EH (cell line): ENCODE results near the gene RPS6KB1.
"Not testable (repeated sequence)": the region's sequence is repeated elsewhere in the genome, so short reads cannot be mapped to it uniquely, and the experiment has no call there.

Experiments
- DNase-seq: peaks from one replicate; pipeline ENCODE4 v3.0.0-alpha.2; 2015; ENCODE audit warnings: low read depth

RPS6KB1 gene

DNA sequence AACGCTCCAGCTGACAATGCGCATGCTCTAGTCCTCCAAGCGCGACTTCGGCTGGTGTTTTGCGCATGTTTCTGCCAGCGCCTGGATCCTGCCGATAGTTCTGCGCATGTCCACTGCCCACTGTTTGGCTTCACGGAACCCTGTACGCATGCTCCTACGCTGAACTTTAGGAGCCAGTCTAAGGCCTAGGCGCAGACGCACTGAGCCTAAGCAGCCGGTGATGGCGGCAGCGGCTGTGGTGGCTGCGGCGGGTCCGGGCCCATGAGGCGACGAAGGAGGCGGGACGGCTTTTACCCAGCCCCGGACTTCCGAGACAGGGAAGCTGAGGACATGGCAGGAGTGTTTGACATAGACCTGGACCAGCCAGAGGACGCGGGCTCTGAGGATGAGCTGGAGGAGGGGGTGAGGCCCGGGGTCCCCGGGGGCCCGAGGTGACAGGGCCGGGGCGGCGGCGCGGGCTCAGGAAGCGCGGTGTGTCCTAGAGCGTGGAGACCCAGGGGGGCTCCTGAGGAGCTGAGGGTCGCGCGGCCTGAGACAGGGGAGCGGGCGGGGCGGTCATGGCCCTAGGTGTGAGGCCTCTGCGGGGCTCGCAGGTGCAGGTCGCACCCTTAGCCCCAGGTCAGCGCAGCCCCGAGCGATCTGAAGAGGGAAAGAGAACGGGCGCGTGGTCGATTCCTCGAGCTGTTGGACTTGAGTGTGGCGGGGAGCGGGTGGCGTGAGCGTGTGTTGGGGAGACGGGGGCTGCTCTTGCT, at the start of gene RPS6KB1, which contains the start of gene TUBD1:
RPS6KB1 (plus strand) TSS at position 198 of the 752 bp plus-strand sequence; CDS start at position 262, 64 bp downstream.
TUBD1 (minus strand) TSS at position 20 of the 752 bp plus-strand sequence. CDS start 1,941 bp downstream, outside the sequence.
- DNase-seq: peak; percentile 100

DNA sequence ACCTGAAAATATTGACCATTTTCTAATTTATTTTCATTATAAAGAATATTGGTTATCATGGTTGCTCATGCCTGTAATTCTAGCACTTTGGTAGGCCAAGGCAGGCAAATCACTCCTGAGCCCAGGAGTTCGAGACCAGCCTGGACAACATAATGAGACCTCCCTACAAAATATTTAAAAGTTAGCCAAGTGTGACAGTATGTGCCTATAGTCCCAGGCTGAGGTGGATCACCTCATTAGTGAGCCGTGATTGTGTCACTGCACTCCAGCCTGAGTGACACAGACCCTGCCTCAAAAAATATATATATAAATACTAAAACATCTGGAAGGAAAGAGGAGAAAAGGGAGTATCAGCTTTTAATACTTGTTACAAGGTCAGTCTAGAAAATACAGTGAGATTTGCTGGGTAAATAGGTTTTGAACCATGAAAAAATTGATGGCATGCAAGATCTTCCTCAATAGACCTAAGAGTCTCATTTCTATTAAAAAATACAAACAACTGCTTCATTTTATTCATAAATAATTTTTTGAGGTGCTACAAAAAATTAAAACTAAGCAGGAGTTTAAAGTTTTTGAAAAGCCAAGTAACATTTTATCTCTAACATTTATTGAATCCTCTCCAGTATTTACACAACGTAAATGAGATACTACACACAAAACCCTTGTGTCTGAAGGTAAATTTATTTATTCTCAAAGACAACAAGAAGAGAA, 47.9 kb upstream of the RPS6KB1 start:
- peak; percentile 74 for DNase-seq

DNA sequence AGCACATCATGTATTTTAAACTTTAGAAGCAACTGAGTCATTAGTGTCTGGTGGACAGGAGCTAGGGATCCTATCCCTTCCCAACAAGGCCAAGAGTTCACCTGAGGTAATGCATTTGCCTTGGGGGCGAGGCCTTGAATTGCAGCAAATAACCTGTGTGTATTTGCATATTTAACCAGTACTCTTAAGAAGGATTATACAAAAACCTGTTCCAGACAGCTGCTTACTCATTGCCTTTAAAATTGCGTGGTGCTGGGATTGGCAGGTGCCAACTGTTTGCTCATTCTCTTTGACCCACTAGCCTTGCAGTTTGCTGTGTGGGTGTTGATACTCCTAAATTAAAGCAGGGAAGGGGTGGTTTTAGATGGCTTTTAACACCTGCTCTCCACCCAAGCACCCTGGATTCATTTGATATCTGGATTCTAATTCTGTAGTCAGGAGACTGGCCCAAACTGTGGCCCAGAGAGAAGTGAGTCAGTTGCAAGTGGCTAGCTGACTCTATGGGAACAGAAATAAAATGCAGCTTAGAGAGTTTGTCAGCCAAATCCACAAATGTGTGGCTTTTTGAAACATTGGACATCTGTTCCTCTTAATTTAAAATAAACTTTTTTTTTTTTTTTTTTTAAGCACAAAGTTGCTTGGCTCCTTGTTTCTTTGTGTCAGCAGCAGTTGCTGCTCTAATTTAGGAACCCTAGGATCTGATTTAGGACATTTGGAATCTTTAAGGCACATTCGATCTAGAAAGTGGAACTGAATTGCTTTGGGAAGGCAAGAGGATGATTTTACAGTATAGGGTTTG, 47.1 kb upstream of the RPS6KB1 start:
- DNase-seq: peak; percentile 85

DNA sequence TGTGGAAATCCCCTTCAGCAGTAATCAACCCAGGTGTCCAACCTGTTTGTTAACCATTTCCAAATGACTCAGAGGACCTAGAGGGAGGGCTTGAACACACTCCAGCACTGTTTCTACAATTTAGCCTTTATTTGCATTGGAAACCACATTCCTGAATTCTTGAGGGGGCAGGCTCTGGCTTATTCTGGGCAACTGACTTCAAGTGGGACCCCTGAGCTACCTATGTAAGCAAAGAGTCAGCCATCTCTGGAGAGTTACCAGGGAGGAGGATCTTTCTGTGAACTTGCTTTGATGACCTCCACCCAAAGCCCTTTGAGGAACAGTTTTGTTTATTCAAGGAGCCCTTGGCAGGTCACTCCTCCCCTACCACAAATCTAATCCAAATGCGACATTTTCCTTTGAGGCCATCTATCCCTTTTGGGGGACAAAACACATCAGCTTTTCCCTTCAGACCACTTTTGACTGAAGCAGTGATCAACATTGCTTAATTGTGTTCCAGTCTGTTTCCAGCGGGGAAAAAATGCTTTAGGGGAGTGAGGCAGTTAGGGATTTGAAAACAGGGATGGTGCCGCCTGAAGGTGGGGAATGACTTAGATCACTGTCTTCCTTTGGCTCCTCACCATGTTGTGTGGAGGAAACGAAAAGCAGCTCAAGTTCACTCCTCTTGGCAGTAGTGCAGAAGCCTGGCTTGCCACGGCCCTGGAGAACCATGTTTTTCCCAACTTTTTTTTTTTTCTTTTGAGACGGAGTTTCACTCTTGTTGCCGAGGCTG, 46.3 kb upstream of the RPS6KB1 start:
- peak; percentile 85 for DNase-seq

DNA sequence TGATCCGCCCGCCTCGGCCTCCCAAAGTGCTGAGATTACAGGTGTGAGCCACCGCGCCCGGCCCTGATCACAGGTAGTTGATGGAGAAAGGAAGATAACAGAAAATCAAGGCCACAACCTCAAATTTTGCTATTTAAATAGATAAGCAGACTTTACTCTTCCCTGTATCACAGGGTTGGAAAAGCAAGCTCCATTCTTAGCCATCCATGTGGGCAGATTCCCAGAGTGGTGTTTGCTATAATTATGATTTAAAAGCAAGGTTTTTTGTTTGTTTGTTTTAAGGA, 44.6 kb upstream of the RPS6KB1 start:
- DNase-seq: no peak

DNA sequence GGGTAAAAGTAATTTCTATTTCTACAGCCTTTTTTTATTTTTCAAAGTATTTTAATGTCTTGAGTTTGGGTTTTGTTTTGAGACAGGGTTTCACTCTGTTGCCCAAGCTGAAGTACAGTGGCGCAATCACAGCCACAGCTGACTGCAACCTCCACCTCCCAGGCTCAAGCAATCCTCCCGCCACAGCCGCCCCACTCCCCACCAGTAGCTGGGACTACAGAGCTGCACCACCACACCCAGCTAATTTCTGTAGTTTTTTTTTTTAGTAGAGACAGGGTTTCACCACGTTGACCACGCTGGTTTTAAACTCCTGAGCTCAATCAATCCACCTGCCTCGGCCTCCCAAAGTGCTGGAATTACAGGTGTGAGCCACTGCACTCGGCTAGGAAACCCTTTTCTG, 44.1 kb upstream of the RPS6KB1 start:
- peak; percentile 67 for DNase-seq

DNA sequence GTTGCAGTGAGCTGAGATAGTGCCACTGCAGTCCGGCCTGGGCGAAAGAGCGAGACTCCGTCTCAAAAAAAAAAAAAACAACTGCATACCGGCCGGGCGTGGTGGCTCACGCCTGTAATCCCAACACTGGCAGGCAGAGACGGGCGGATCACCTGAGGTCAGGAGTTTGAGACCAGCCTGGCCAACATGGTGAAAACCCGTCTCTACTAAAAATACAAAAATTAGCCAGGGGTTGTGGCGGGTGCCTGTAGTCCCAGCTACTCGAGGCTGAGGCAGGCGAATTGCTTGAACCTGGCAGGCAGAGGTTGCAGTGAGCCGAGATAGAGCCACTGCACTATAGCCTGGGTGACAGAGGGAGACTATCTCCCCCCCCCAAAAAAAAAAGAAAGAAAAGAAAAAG, 42.6 kb upstream of the RPS6KB1 start:
- not testable (repeated sequence) for DNase-seq

DNA sequence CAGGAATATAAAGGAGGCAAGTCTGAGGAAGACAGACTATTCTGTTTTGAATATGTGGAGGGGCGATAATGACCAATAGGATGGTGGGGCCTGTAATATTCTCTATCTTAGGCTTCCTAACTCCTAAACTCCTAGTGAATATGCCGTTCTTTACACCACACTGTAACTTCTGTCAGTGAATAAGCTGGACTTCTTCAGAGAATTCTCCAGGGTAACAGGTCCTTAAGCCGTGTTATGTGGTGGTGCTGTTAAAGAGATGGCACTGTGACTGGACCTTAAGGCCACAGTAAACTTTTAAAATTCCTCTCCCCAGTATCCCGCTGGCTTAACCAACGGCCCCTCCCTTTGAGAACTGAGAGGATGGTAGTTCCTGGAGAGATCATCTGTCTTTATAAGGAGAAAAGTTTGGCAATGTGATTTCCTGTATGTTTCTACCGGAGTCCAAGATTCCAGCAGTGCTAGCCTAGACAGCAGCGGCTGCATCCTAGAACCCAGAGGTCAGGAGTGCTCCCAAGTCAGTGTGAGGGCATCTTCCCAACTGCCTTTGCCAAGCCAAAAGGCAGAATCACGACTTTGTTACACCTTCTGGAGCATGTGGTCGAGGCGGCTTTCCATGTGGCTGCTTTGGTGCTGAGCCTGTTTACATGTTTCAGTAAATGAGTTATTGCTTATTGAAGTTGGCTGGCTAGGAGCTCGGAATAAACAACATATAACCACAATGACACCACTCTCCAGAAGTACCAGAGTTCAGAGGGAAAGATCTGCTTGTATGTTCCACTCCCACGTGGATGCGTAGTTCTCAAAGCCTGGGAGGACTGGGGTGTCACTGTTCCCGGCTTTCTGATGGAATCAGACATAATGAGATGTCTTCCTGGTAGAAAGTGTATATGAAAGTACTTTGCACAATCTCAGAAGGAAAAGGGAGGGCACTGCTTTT, 41.2 kb upstream of the RPS6KB1 start:
- DNase-seq: peak; percentile 97

DNA sequence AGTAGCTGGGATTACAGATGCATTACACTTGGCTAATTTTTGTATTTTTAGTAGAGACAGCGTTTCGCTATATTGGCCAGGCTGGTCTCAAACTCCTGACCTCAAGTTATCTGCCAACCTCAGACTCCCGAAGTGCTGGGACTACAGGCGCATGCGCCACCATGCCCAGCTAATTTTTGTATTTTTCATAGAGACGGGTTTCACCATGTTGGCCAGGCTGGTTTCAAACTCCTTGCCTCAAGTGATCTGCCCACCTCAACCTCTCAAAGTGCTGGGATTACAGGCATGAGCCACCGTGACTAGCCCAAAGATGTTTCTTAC, 40.1 kb upstream of the RPS6KB1 start:
- DNase-seq: not testable (repeated sequence)

DNA sequence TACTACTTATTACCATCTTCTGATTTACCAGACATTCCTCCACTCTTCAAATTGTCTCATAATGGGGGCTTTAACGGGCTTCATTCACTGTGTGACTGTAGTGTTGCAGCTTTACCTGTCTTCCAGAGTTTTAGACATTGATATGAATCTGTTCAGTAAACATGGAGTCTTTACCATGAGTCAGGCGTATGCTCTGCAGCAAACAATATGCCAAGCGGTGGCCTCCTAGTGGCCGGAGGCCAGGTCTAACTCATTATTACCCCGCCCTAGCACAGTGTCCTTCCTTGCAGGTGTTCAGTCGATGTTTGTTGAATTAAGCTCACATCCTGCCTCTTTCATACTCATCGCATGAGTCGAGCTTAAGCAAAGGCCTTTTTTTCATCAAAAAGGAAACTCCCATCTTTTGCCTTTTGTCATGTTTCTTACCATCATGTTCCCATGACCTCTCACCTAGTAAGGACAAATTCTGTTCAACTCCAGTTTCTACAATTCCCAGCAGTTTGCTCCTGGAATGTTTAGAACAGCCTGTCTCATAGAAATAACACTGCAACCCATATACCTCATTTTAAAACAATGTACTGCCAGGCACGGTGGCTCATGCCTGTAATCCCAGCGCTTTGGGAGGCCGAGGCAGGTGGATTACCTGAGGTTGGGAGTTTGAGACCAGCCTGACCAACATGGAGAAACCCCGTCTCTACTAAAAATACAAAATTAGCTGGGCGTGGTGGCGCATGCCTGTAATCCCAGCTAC, 39.6 kb upstream of the RPS6KB1 start:
- DNase-seq: peak; percentile 97

DNA sequence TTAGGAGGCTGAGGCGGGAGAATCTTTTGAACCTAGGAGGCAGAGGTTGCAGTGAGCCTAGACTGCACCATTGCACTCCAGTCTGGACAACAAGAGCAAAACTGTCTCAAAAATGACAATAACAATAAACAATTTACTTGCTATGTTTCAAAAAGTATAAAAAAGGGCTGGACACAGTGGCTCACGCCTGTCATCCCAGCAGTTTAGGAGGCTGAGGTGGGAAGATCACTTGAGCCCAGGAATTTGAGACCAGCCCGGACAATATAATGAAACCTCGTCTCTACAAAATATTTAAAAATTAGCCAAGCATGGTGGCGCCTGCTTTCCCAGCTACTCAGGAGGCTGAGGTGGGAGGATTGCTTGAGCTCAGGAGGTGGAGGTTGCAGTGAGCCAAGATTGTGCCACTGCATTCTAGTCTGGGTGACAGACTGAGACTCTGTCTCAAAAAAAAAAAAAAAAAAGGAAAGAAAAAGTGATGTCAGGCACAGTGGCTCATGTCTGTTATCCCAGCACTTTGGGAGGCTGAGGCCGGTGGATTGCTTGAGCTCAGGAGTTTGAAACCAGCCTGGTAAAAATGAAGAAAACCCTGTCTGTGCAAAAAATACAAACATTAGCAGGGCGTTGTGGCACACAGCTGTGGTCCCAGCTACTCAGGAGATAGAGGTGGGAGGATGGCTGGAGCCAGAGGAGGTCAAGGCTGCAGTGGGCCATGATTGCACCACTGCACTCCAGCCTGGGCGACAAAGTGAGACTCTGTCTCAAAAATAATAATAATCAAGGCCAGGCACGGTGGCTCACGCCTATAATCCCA, 38.8 kb upstream of the RPS6KB1 start:
- DNase-seq: not testable (repeated sequence)

DNA sequence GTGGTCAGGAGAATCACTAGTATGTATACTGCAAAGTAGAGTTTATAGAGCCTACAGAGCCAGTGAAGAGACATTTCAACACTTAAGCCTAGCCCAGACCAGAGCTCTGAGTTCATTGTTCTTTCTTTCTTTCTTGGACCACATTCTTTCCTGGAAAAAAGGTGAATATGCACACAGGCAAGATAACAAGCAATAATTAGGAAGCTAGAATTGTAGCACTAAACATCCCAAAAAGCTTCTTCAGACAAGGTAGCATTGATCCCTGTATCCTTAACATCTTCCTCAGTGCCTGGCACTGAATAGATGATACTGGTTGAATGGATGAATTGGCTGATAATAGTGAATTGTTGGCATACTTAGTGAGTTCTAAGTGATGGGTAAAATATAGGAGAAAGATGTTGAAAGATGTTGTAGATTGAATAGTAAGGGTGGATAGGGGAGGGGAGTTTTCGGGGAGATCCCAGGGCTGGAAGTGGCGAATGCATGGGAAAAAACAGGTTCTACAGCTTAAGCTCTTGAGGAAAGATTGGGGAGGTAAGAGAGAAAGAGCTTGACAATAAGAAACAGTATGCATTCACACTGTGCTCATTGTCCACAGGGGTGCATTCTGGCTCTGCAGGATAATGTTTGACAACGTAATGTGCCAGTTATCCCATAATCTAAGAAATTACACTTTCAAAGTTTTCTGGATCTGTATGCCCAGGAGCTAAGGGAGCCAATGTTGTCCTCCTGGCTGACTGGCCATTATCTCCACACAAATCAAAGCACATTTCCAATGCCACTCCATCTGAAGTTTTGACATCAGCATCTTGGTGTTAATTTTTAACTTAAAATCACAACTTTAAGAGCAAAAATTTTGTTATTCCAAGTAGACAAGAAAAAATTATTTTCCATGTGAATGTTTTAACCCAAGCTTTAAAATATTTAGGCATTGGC, 35.8 kb upstream of the RPS6KB1 start:
- no peak for DNase-seq

DNA sequence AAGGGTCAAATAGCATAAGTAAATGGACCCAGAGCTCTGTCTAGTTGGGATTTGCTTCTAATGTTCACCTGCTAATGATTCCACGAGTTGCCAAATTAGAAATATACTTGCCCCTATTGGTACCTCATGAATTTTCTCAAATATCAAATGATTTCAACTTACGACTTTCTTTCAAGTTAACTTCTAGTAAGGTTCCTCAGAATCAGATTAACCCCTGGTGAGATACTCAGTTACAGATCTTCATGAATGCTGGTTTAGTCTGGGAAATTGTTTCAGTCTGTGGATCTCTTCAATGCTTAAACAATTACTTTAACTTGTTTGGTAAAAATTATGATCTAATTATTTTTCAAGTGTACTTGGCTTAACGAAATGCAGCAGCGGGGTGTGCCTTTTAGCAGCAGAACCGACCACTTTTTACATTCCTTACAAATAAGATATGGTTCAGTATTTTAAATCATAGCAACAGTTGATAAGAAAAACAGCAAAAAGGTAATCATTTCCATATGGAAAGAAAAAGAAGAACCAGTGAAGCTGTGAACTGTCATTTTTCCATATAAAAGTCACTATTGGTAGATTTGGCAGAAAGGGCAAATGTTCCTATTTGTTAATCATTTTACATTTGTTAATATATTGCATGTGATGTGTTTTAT, 34.6 kb upstream of the RPS6KB1 start:
- peak; percentile 34 for DNase-seq

DNA sequence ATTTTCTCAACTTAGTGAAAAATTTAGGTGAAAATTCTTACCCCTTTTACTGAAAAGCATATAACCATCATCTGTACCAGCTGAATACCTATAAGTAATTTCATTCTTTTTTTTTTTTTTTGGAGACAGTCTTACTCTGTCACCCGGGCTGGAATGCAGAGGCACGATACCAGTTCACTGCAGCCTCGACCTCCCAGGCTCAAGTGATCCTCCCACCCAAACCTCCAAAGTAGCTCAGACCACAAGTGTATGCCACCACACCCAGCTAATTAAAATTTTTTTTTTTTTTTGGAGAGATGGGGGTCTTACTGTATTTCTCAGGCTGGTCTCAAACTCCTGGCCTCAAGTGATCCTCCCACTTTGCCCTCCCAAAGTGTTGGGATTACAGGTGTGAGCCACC, 34.0 kb upstream of the RPS6KB1 start:
- DNase-seq: no peak

DNA sequence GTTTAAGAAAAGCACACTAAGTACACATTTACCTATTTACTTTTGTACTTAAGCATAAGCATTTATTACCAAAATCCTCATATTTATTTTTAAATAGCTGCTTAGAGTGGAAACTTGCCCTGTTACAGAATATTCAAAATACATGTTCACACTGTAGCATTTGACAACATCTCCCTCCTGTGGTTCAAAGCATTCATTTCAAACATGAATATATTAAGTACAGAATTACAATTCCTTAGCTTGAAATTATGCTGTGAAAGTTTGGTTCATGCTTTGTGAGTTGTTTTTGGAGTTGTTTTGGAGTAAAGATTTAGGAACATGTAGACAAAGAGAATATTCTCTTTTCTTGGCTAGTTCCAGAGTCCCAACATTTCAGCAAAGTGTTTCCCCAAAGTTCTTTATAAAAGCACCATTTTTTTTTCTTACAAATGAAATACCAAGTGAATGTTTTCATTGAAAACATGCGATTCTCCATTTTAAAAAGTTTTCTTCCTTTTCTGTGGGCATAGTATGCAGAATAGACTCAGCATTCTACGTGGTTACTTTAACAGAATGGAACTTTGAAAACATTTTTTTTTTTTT, 33.4 kb upstream of the RPS6KB1 start:
- DNase-seq: peak; percentile 74

DNA sequence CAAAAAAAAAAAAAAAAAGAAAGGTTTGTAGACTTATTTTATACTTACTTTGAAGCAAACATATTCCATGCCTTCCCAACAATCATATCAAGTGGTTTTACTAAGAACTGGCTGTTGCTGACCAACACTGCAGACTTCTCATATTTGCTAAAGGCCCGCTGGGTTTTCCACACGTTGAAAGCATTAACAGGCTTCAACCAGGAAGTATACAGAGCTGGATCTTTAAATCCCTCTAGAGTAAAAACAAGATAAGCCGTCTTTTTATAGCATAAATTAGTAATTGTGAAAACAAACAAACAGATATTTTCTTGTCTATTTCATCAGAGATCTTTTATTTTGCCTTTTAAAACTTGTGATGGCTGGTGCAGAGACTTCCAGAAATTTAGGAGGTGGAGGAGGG, 29.3 kb upstream of the RPS6KB1 start:
- peak; percentile 28 for DNase-seq

DNA sequence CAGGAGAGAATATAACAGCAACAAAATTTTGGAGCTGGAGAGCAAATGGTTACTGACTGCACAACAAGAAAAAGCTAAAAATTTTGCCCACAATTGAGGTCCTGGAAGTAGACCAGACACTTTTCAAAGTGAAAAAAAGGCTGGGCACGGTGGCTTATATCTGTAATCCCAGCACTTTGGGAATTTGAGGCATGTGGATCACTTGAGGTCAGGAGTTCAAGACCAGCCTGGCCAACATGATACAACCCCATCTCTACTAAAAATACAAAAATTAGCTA, 23.0 kb upstream of the RPS6KB1 start:
- DNase-seq: no peak

DNA sequence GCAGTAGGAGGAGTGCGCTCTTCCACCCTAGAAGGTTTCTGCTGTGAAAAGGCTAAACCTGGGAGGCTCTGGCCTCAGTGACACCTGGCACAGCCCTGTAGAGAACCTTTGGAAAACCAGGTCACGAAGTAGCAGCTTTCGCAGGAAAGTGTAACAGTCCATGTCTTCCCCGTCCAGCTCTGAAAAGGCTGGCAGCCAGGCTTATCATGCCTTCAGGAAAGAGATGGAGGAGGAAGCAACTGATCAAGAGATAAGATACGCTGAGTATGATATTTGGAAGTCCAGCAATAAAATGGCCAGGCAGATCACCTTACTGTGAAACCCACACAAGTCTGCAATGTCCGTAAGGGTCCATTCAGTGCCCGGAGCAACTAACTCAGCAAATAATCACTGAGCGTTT, 22.4 kb upstream of the RPS6KB1 start:
- DNase-seq: no peak
